Neural cell (in vitro differentiated cells): ENCODE measurements around the gene CLPSL2. TPM values are rescaled to one million over a fixed set of nuclear protein-coding genes. Genes with fewer than 3 reads are reported as not detected.

Source experiments
- H2AFZ ChIP-seq: fragments of 200-600, 300-800 bp; sonication (generic), shearing (Covaris generic); 2 replicates; pipeline ENCODE4 v1.6.0; 2014; ENCODE audit warnings: low read depth, mild to moderate bottlenecking, antibody characterized with exemption, low read length, moderate library complexity
- H3F3A ChIP-seq: fragments of 200-600 bp; shearing (Covaris generic); 2 replicates; pipeline ENCODE4 v1.6.1; 2016; ENCODE audit warnings: mild to moderate bottlenecking, moderate library complexity, mixed read lengths, antibody characterized with exemption, low read length; ENCODE audit not compliant: insufficient read depth, poor library complexity, severe bottlenecking
- H3K27ac ChIP-seq: fragments of 200-600, 300-800 bp; sonication (generic), shearing (Covaris generic); 2 replicates; pipeline ENCODE4 v1.5.1; 2014; ENCODE audit warnings: mild to moderate bottlenecking, low read length, moderate library complexity
- H3K27me3 ChIP-seq: fragments of 300-800, 200-600 bp; sonication (generic), shearing (Covaris generic); 2 replicates; pipeline ENCODE4 v1.6.0; 2014; ENCODE audit warnings: mild to moderate bottlenecking, low read depth, low read length, moderate library complexity; ENCODE audit not compliant: insufficient read depth
- H3K36me3 ChIP-seq: fragments of 300-800, 200-600 bp; sonication (generic), shearing (Covaris generic); 2 replicates; pipeline ENCODE4 v1.5.1; 2014; ENCODE audit warnings: mild to moderate bottlenecking, antibody characterized with exemption, low read length, moderate library complexity; ENCODE audit not compliant: insufficient read depth
- H3K4me2 ChIP-seq: fragments of 300-800, 200-600 bp; sonication (generic), shearing (Covaris generic); 2 replicates; pipeline ENCODE4 v1.6.0; 2014; ENCODE audit warnings: mild to moderate bottlenecking, low read length
- H3K4me3 ChIP-seq: fragments of 300-800, 200-600 bp; sonication (generic), shearing (Covaris generic); 2 replicates; pipeline ENCODE4 v1.5.1; 2014; ENCODE audit warnings: mild to moderate bottlenecking, low read length, moderate library complexity
- H3K79me2 ChIP-seq: fragments of 200-600 bp; shearing (Covaris generic); replicated peaks from 2 replicates; pipeline ENCODE4 v1.6.0; 2014; ENCODE audit warnings: mild to moderate bottlenecking, low read length, moderate library complexity; ENCODE audit not compliant: insufficient read depth
- H3K9ac ChIP-seq: fragments of 300-800, 200-600 bp; sonication (generic), shearing (Covaris generic); 2 replicates; pipeline ENCODE4 v1.6.1; 2016; ENCODE audit warnings: mild to moderate bottlenecking, low read length, mixed read lengths
- H3K9me2 ChIP-seq: fragments of 200-600 bp; shearing (Covaris generic); 2 replicates; pipeline ENCODE4 v1.6.1; 2016; ENCODE audit warnings: mild to moderate bottlenecking, low read length, mixed read lengths; ENCODE audit not compliant: insufficient read depth
- H3K9me3 ChIP-seq: fragments of 200-600, 300-800 bp; sonication (generic), shearing (Covaris generic); 2 replicates; pipeline ENCODE4 v1.6.1; 2016; ENCODE audit warnings: mild to moderate bottlenecking, mixed run types, low read length, moderate library complexity, mixed read lengths
- H4K20me1 ChIP-seq: fragments of 200-600 bp; shearing (Covaris generic); 2 replicates; pipeline ENCODE4 v1.6.1; 2016; ENCODE audit warnings: mild to moderate bottlenecking, mixed run types; ENCODE audit not compliant: insufficient read depth
- CTCF ChIP-seq: fragments of 450-650 bp; IDR thresholded peaks from 2 replicates; pipeline ENCODE4 v1.5.1; 2014; ENCODE audit warnings: antibody characterized with exemption, mild to moderate bottlenecking, moderate library complexity; ENCODE audit not compliant: poor library complexity, severe bottlenecking
- EP300 ChIP-seq: fragments of 450-650 bp; conservative IDR thresholded peaks from 2 replicates; pipeline ENCODE4 v1.6.1; 2014; ENCODE audit warnings: antibody characterized with exemption, mild to moderate bottlenecking, moderate library complexity; ENCODE audit not compliant: poor library complexity, severe bottlenecking
- EZH2 ChIP-seq: fragments of 200-600, 300-800 bp; shearing (Covaris generic), sonication (generic); IDR thresholded peaks from 2 replicates; pipeline ENCODE4 v1.6.1; 2014; ENCODE audit warnings: antibody characterized with exemption, low read length, borderline replicate concordance, mild to moderate bottlenecking; ENCODE audit not compliant: insufficient read depth, poor library complexity, severe bottlenecking
- MXI1 ChIP-seq: fragments of 450-650 bp; conservative IDR thresholded peaks from 2 replicates; pipeline ENCODE4 v1.6.1; 2014; ENCODE audit warnings: antibody characterized with exemption, mild to moderate bottlenecking; ENCODE audit not compliant: poor library complexity, severe bottlenecking
- POLR2AphosphoS5 ChIP-seq: IDR thresholded peaks from 2 replicates; pipeline ENCODE4 v1.6.1; 2012
- RAD21 ChIP-seq: fragments of 450-650 bp; conservative IDR thresholded peaks from 2 replicates; pipeline ENCODE4 v1.6.1; 2014; ENCODE audit warnings: antibody characterized with exemption, mild to moderate bottlenecking, moderate library complexity
- SMC3 ChIP-seq: fragments of 450-650 bp; conservative IDR thresholded peaks from 2 replicates; pipeline ENCODE4 v1.6.1; 2014; ENCODE audit warnings: antibody characterized with exemption, mild to moderate bottlenecking, moderate library complexity; ENCODE audit not compliant: poor library complexity
- TAF1 ChIP-seq: IDR thresholded peaks from 2 replicates; pipeline ENCODE4 v1.6.1; 2012; ENCODE audit warnings: low read depth
- polyA plus RNA-seq: library from polyadenylated mRNA; depleted of rRNA; stranded (reverse); fragments of >200 nt; gene quantifications from 2 replicates; pipeline ENCODE4 v1.2.3, GENCODE V29; 2014
- TF ChIP-seq, protein P1 (sequence below): IDR thresholded peaks from 2 replicates; pipeline ENCODE4 v1.6.1; 2012; ENCODE audit warnings: borderline replicate concordance

Gene CLPSL2
- polyA plus RNA-seq, 1 donor from 2014 or later = not detected

- TF ChIP-seq SMC3 (no peak), EZH2 (no peak), POLR2AphosphoS5 (no peak), RAD21 (no peak), EP300 (no peak), CTCF (no peak), MXI1 (no peak)
- TF ChIP-seq, protein P1, sequence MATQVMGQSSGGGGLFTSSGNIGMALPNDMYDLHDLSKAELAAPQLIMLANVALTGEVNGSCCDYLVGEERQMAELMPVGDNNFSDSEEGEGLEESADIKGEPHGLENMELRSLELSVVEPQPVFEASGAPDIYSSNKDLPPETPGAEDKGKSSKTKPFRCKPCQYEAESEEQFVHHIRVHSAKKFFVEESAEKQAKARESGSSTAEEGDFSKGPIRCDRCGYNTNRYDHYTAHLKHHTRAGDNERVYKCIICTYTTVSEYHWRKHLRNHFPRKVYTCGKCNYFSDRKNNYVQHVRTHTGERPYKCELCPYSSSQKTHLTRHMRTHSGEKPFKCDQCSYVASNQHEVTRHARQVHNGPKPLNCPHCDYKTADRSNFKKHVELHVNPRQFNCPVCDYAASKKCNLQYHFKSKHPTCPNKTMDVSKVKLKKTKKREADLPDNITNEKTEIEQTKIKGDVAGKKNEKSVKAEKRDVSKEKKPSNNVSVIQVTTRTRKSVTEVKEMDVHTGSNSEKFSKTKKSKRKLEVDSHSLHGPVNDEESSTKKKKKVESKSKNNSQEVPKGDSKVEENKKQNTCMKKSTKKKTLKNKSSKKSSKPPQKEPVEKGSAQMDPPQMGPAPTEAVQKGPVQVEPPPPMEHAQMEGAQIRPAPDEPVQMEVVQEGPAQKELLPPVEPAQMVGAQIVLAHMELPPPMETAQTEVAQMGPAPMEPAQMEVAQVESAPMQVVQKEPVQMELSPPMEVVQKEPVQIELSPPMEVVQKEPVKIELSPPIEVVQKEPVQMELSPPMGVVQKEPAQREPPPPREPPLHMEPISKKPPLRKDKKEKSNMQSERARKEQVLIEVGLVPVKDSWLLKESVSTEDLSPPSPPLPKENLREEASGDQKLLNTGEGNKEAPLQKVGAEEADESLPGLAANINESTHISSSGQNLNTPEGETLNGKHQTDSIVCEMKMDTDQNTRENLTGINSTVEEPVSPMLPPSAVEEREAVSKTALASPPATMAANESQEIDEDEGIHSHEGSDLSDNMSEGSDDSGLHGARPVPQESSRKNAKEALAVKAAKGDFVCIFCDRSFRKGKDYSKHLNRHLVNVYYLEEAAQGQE = no peak
- H3K9me2 ChIP-seq = no peaks in the 10 kb centered on the region
Measured at GRCh38 chr6:35746516-35746915, 29.9 kb upstream of the CLPSL2 start.

GRCh38 chr6:35747877-35748276 is 28.5 kb upstream of the CLPSL2 start:
- Histone ChIP-seq H3F3A (no peaks in the 10 kb centered on the region), H3K79me2 (no peaks in the 10 kb centered on the region), H2AFZ (no peak overlapping the region), H3K36me3 (no peaks in the 10 kb centered on the region), H3K27me3 (no peaks in the 10 kb centered on the region), H4K20me1 (no peaks in the 10 kb centered on the region), H3K9me2 (no peaks in the 10 kb centered on the region), H3K4me2 (no peak overlapping the region), H3K9me3 (no peaks in the 10 kb centered on the region), H3K9ac (no peak overlapping the region), H3K27ac (no peak overlapping the region), H3K4me3 (no peak overlapping the region)
- TF ChIP-seq, protein P1 = no peak
- no peak for TF ChIP-seq TAF1
- no peak for TF ChIP-seq POLR2AphosphoS5
- TF ChIP-seq EP300 = no peak
- TF ChIP-seq EZH2 = no peak
- TF ChIP-seq RAD21 = no peak
- TF ChIP-seq SMC3 = no peak
- TF ChIP-seq CTCF = no peak
- no peak for TF ChIP-seq MXI1

More at GRCh38 chr6:35746516-35746915, 29.9 kb upstream of the CLPSL2 start:
- no peaks in the 10 kb centered on the region for H3K9me3 ChIP-seq
- no peaks in the 10 kb centered on the region for H4K20me1 ChIP-seq
- no peak overlapping the region for H3K9ac ChIP-seq
- H3K36me3 ChIP-seq = no peaks in the 10 kb centered on the region
- no peak overlapping the region for H3K4me3 ChIP-seq
- no peaks in the 10 kb centered on the region for H3K79me2 ChIP-seq
- H3K4me2 ChIP-seq = no peak overlapping the region
- no peak overlapping the region for H2AFZ ChIP-seq
- no peaks in the 10 kb centered on the region for H3K27me3 ChIP-seq
- H3K27ac ChIP-seq = no peak overlapping the region
- H3F3A ChIP-seq = no peaks in the 10 kb centered on the region
